ENCODE data around the gene VIPR2. TPM values are rescaled to one million over a fixed set of nuclear protein-coding genes. Genes with fewer than 3 reads are reported as not detected.

Gene VIPR2
- total RNA-seq, 6 donors from 2014 or later, result 0.30 to 0.74 (median 0.40) TPM; not detected in 3

DNA sequence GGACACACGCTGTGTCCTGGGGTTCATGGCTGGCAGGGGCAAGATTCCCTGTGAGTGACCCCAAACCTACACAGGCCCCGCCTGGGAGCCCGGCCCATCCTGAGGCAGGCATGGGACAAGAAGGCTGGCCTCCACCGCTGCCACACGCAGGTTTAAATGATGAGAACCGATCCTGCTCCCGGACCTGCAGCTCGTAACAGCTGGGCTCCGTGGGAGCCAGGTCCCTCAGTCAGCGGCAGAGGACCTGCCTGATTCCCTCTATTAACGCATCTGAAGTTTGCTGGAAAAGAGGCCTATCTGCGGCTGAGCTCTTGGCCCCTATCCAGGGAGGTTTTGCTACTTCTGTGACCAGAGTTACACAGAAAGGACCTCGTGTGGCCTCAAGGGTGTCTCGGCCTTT lies 112.3 kb downstream of the VIPR2 start:
- WGBS, 2 donors, result 85 to 91% methylated on average over 14 of the region's 14 CpGs
- Histone ChIP-seq H3K27ac (no peak overlapping the region), H3K27me3 (no peaks in the 10 kb centered on the region), H3K36me3 (no peaks in the 10 kb centered on the region), H3K4me3 (no peak overlapping the region), H3K9me3 (no peaks in the 10 kb centered on the region), H3K4me1 (peaks cover 4 to 15% (median 10%) of the 10 kb centered on the region in 4 donors)
- TF ChIP-seq, protein P1, sequence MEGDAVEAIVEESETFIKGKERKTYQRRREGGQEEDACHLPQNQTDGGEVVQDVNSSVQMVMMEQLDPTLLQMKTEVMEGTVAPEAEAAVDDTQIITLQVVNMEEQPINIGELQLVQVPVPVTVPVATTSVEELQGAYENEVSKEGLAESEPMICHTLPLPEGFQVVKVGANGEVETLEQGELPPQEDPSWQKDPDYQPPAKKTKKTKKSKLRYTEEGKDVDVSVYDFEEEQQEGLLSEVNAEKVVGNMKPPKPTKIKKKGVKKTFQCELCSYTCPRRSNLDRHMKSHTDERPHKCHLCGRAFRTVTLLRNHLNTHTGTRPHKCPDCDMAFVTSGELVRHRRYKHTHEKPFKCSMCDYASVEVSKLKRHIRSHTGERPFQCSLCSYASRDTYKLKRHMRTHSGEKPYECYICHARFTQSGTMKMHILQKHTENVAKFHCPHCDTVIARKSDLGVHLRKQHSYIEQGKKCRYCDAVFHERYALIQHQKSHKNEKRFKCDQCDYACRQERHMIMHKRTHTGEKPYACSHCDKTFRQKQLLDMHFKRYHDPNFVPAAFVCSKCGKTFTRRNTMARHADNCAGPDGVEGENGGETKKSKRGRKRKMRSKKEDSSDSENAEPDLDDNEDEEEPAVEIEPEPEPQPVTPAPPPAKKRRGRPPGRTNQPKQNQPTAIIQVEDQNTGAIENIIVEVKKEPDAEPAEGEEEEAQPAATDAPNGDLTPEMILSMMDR (IDR thresholded peaks at IDR 0.05), result no peak
- TF ChIP-seq EP300 (IDR thresholded peaks at IDR 0.05), result no peak
- no peak for TF ChIP-seq POLR2AphosphoS5 (IDR thresholded peaks at IDR 0.05)
- no peak for TF ChIP-seq POLR2A (IDR thresholded peaks at IDR 0.05)
- ATAC-seq (ENCODE audit: low FRiP score in 2 of 2) (no peak), DNase-seq (no peak)

DNA sequence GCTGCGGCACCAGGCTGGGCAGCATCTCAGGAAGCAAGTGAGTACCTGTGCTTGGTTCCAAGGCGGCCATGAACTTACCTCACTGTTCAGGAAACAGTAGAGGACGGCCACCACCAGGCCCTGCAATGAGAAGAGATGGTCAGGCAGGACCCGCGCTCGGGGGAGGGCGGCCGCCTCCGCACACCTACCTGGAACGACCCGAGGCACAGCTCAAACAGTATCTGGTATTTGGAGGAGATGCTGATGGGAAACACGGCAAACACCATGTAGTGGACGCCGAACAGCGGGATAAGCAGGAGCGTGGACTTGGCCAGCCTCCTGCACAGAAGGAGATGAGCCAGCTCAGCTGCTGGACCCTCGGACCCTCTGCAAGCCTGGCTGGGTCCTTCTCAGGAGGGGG lies 112.9 kb downstream of the VIPR2 start:
- no peak for DNase-seq
- Histone ChIP-seq H3K4me3 (no peak overlapping the region), H3K9me3 (no peaks in the 10 kb centered on the region), H3K4me1 (peaks cover 4 to 15% (median 10%) of the 10 kb centered on the region in 4 donors), H3K36me3 (no peaks in the 10 kb centered on the region), H3K27ac (peak overlapping the region in 2 of 4 donors; percentile 19 to 74), H3K27me3 (no peaks in the 10 kb centered on the region)
- no peak for TF ChIP-seq POLR2A (IDR thresholded peaks at IDR 0.05)
- TF ChIP-seq, protein P1 (IDR thresholded peaks at IDR 0.05), result no peak
- TF ChIP-seq EP300 (IDR thresholded peaks at IDR 0.05), result no peak
- no peak for TF ChIP-seq POLR2AphosphoS5 (IDR thresholded peaks at IDR 0.05)
- no peak for ATAC-seq (ENCODE audit: low FRiP score in 2 of 2)
- WGBS, 2 donors, result 94 to 96% methylated on average over 17 of the region's 17 CpGs

GRCh38 chr7:159031135-159031701 lies 113.4 kb downstream of the VIPR2 start:
- Histone ChIP-seq H3K27me3 (no peaks in the 10 kb centered on the region), H3K27ac (peak overlapping the region in 3 of 4 donors; percentile 19 to 74 (median 62)), H3K9me3 (no peaks in the 10 kb centered on the region), H3K36me3 (no peaks in the 10 kb centered on the region), H3K4me3 (peak overlapping the region in 3 of 4 donors; percentile 45 to 57 (median 52)), H3K4me1 (peaks cover 4 to 15% (median 10%) of the 10 kb centered on the region in 4 donors)
- TF ChIP-seq EP300 (IDR thresholded peaks at IDR 0.05) (no peak), POLR2AphosphoS5 (IDR thresholded peaks at IDR 0.05) (no peak), POLR2A (IDR thresholded peaks at IDR 0.05) (no peak)
- TF ChIP-seq, protein P1 (IDR thresholded peaks at IDR 0.05), result no peak
- 48 to 52% methylated on average over 27 to 31 of the region's 31 CpGs for WGBS, 2 donors
- ATAC-seq (ENCODE audit: low FRiP score in 2 of 2) (peak in 1 of 2 donors; percentile 38), DNase-seq (no peak)

DNA sequence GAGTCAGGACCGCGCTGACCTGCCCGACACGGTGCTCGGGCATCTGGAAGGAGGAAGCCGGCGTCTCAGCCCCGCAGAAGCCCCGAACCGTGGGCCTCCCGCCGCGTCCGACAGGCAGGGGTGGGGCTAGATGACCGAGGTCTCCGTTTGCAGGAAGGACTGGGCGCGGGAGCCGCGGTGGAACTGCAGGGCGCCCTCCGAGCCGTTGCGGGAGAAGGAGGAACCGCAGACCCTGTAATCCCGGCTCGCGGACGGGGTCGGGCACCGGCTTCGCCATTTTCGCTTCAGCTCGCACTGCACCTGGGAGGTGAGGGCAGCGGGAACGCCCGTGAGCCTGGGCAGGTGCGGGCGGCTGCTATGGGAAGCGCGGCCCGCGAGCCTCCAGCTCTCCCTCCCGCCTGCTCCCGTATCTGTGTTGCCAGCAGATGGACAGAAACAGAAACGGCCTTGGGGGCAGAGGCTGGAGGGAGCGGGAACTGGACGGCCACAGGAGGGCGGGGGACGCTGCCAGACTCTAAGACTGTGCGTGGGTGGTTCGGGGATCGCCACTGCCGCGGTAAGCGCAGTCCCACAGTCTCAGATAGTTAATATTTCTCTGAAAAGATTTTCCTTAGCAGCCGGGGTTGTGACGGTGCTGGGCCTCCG lies 114.1 kb downstream of the VIPR2 start:
- H3K4me3 ChIP-seq, result peak overlapping the region; percentile 45 to 57 (median 49)
- H3K9me3 ChIP-seq, result no peaks in the 10 kb centered on the region
- TF ChIP-seq POLR2AphosphoS5 (IDR thresholded peaks at IDR 0.05) (peak in 1 of 2 donors; percentile 13), POLR2A (IDR thresholded peaks at IDR 0.05) (peak in 1 of 4 donors; percentile 41), EP300 (IDR thresholded peaks at IDR 0.05) (no peak)
- TF ChIP-seq, protein P1 (IDR thresholded peaks at IDR 0.05), result peak in 5 of 6 experiments; percentile 28 to 73 (median 44)
- peak overlapping the region in 3 of 4 donors; percentile 19 to 74 (median 62) for H3K27ac ChIP-seq
- peak; percentile 60 to 91 for DNase-seq
- ATAC-seq (ENCODE audit: low FRiP score in 2 of 2), result peak; percentile 39 to 69
- 6% methylated on average over 25 to 59 of the region's 59 CpGs for WGBS, 2 donors
- peaks cover 4 to 15% (median 10%) of the 10 kb centered on the region in 4 donors for H3K4me1 ChIP-seq
- no peaks in the 10 kb centered on the region for H3K36me3 ChIP-seq
- no peaks in the 10 kb centered on the region for H3K27me3 ChIP-seq
